CD14-positive monocyte (primary cell): ENCODE results near the gene ART4. TPM values are rescaled to one million over a fixed set of nuclear protein-coding genes. Genes with fewer than 3 reads are reported as not detected.

ENCODE experiments used
- DNase-seq, 3 donors: peaks; one replicate each; pipeline ENCODE4 v3.0.0-alpha.2; 2011 to 2022
- H2AFZ ChIP-seq: 2 replicates; pipeline ENCODE4 v1.6.0; 2012; ENCODE audit warnings: mild to moderate bottlenecking, low read depth, low read length, inconsistent platforms; ENCODE audit not compliant: insufficient read depth, poor library complexity, severe bottlenecking
- H3K27ac ChIP-seq, 2 donors: 1 replicate in 1 of 2; 2 replicates in 1 of 2; pipeline ENCODE4 v1.5.1; 2012 to 2013; ENCODE audit warnings: low read length in 2 of 2, control low read depth in 1 of 2, inconsistent platforms in 1 of 2, low read depth in 1 of 2, mild to moderate bottlenecking in 1 of 2
- H3K27me3 ChIP-seq, 2 donors: one replicate each; pipeline versions ENCODE4 v1.6.0 to v1.6.1; 2011 to 2013; ENCODE audit warnings: low read length in 2 of 2; ENCODE audit not compliant: control insufficient read depth in 2 of 2, insufficient read depth in 2 of 2
- H3K36me3 ChIP-seq, 2 donors: replicated peaks in 1 of 2; 1 replicate in 1 of 2; 2 replicates in 1 of 2; pipeline versions ENCODE4 v1.5.1 to v1.6.1; 2012 to 2013; ENCODE audit warnings: low read length in 2 of 2, control low read depth in 1 of 2, inconsistent platforms in 1 of 2, mild to moderate bottlenecking in 1 of 2; ENCODE audit not compliant: insufficient read depth in 2 of 2, control insufficient read depth in 1 of 2
- H3K4me1 ChIP-seq, 2 donors: 1 replicate in 1 of 2; 2 replicates in 1 of 2; pipeline versions ENCODE4 v1.5.1 to v1.6.1; 2012 to 2013; ENCODE audit warnings: low read length in 2 of 2, control low read depth in 1 of 2, inconsistent platforms in 1 of 2, mild to moderate bottlenecking in 1 of 2, moderate library complexity in 1 of 2; ENCODE audit not compliant: insufficient read depth in 2 of 2, control insufficient read depth in 1 of 2
- H3K4me2 ChIP-seq: replicated peaks from 2 replicates; pipeline ENCODE3; 2012; ENCODE audit warnings: low read length, moderate library complexity, mild to moderate bottlenecking; ENCODE audit not compliant: poor library complexity, severe bottlenecking; ENCODE audit errors: extremely low read depth
- H3K4me3 ChIP-seq, 3 experiments: fragments of 200-600 bp in 1 of 3; sonication (generic) in 1 of 3; replicated peaks in 1 of 3; 1 replicate in 2 of 3; 2 replicates in 1 of 3; pipeline ENCODE4 v1.5.1; 2011 to 2013; ENCODE audit warnings: low read length in 3 of 3, mild to moderate bottlenecking in 3 of 3, control low read depth in 2 of 3, low read depth in 2 of 3, inconsistent platforms in 1 of 3, moderate library complexity in 1 of 3
- H3K79me2 ChIP-seq: 2 replicates; pipeline ENCODE4 v1.6.0; 2012; ENCODE audit warnings: mild to moderate bottlenecking, control low read depth, inconsistent platforms, low read length, moderate library complexity; ENCODE audit not compliant: insufficient read depth
- H3K9ac ChIP-seq: 2 replicates; pipeline ENCODE4 v1.6.0; 2017; ENCODE audit warnings: low read length, mild to moderate bottlenecking; ENCODE audit not compliant: insufficient read depth, poor library complexity, severe bottlenecking
- H3K9me3 ChIP-seq, 2 donors: replicated peaks in 1 of 2; 1 replicate in 1 of 2; 2 replicates in 1 of 2; pipeline versions ENCODE4 v1.5.1 to v1.6.1; 2012 to 2013; ENCODE audit warnings: low read length in 2 of 2, control low read depth in 1 of 2; ENCODE audit not compliant: control insufficient read depth in 1 of 2, insufficient read depth in 1 of 2
- H4K20me1 ChIP-seq: 2 replicates; pipeline ENCODE4 v1.6.0; 2012; ENCODE audit warnings: mild to moderate bottlenecking, low read length, control low read depth, moderate library complexity; ENCODE audit not compliant: insufficient read depth
- H3K27ac Mint-ChIP-seq, 7 donors: one replicate each; pipeline ENCODE4 v1.8.0; 2020; ENCODE audit warnings: mild to moderate bottlenecking in 7 of 7, mixed read lengths in 7 of 7, moderate library complexity in 6 of 7, inconsistent platforms in 2 of 7
- H3K27me3 Mint-ChIP-seq, 3 donors: one replicate each; pipeline ENCODE4 v1.8.0; 2021 to 2022; ENCODE audit warnings: low read depth in 3 of 3, mild to moderate bottlenecking in 3 of 3, mixed read lengths in 3 of 3, moderate library complexity in 3 of 3, inconsistent platforms in 1 of 3
- H3K36me3 Mint-ChIP-seq, 2 donors: one replicate each; pipeline ENCODE4 v1.8.0; 2020; ENCODE audit warnings: mixed read lengths in 2 of 2, inconsistent platforms in 1 of 2, mild to moderate bottlenecking in 1 of 2
- H3K4me1 Mint-ChIP-seq: one replicate; pipeline ENCODE4 v1.8.0; 2020; ENCODE audit warnings: mild to moderate bottlenecking, mixed read lengths
- H3K4me3 Mint-ChIP-seq, 2 donors: one replicate each; pipeline ENCODE4 v1.8.0; 2020; ENCODE audit warnings: mild to moderate bottlenecking in 2 of 2, mixed read lengths in 2 of 2, moderate library complexity in 1 of 2
- H3K9me3 Mint-ChIP-seq, 7 donors: one replicate each; pipeline ENCODE4 v1.8.0; 2020 to 2022; ENCODE audit warnings: mixed read lengths in 7 of 7, mild to moderate bottlenecking in 6 of 7, moderate library complexity in 6 of 7, inconsistent platforms in 2 of 7
- WGBS: methylation state at CpG from one replicate; pipeline ENCODE4 v1.1.5; 2013; ENCODE audit warnings: missing lambda C conversion rate; ENCODE audit not compliant: insufficient coverage; 5-methylcytosine and 5-hydroxymethylcytosine counted together
- intact Hi-C, 2 donors: fragments of 100-400 bp; cut with micrococcal nuclease; formaldehyde crosslinking; loops; one replicate each; pipeline versions ENCODE4 v1.15.0 to v1.15.1; 2023
- polyA plus RNA-seq, 3 donors: library from polyadenylated mRNA; depleted of rRNA in 1 of 3; unstranded in 2 of 3; stranded (reverse) in 1 of 3; fragments of 300-500 nt in 2 of 3; fragments of >200 nt in 1 of 3; fragmentation: Illumina TruSeq in 2 of 3; gene quantifications; 1 replicate in 2 of 3; 2 replicates in 1 of 3; pipeline ENCODE4 v1.2.3, GENCODE V29; 2012 to 2021
- TF ChIP-seq, protein P1 (sequence below): fragments of 200-600 bp; IDR thresholded peaks from one replicate; pipeline ENCODE4 v1.8.0; 2022; ENCODE audit warnings: antibody characterized with exemption, mild to moderate bottlenecking

The ART4 gene
- polyA plus RNA-seq, 3 donors: not detected

GRCh38 chr12:14833336-14833735 is 10.0 kb downstream of the ART4 start:
- Histone ChIP-seq H2AFZ (no peak overlapping the region), H3K4me3 (no peak overlapping the region), H3K4me1 (no peaks in the 10 kb centered on the region), H3K36me3 (no peaks in the 10 kb centered on the region), H4K20me1 (no peaks in the 10 kb centered on the region), H3K79me2 (no peaks in the 10 kb centered on the region), H3K9ac (no peak overlapping the region), H3K9me3 (no peaks in the 10 kb centered on the region), H3K4me2 (no peak overlapping the region), H3K27me3 (peaks cover 0 to 2% of the 10 kb centered on the region in 2 donors), H3K27ac (no peak overlapping the region)
- TF ChIP-seq, protein P1, sequence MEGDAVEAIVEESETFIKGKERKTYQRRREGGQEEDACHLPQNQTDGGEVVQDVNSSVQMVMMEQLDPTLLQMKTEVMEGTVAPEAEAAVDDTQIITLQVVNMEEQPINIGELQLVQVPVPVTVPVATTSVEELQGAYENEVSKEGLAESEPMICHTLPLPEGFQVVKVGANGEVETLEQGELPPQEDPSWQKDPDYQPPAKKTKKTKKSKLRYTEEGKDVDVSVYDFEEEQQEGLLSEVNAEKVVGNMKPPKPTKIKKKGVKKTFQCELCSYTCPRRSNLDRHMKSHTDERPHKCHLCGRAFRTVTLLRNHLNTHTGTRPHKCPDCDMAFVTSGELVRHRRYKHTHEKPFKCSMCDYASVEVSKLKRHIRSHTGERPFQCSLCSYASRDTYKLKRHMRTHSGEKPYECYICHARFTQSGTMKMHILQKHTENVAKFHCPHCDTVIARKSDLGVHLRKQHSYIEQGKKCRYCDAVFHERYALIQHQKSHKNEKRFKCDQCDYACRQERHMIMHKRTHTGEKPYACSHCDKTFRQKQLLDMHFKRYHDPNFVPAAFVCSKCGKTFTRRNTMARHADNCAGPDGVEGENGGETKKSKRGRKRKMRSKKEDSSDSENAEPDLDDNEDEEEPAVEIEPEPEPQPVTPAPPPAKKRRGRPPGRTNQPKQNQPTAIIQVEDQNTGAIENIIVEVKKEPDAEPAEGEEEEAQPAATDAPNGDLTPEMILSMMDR: no peak
- Mint-ChIP-seq H3K27me3 (peaks cover 0 to 8% (median 3%) of the 10 kb centered on the region in 3 donors), H3K9me3 (no peaks in the 10 kb centered on the region), H3K4me1 (no peaks in the 10 kb centered on the region), H3K36me3 (no peaks in the 10 kb centered on the region), H3K27ac (no peak overlapping the region), H3K4me3 (no peak overlapping the region)
- intact Hi-C loops: no loop called here
- no peak for DNase-seq
- WGBS: no CpG with 5 or more reads among the region's 3 CpGs

- H3K9ac ChIP-seq: no peak overlapping the region
- H3K27me3 ChIP-seq: peaks cover 0 to 2% of the 10 kb centered on the region in 2 donors
- H2AFZ ChIP-seq: no peak overlapping the region
- no peak overlapping the region for H3K27ac Mint-ChIP-seq
- DNase-seq: peak; percentile 2 to 18 (median 18)
- no peaks in the 10 kb centered on the region for H3K79me2 ChIP-seq
- no peaks in the 10 kb centered on the region for H3K4me1 Mint-ChIP-seq
- H3K9me3 ChIP-seq: no peaks in the 10 kb centered on the region
- H3K27ac ChIP-seq: no peak overlapping the region
- no peaks in the 10 kb centered on the region for H3K36me3 Mint-ChIP-seq
- H3K4me3 Mint-ChIP-seq: no peak overlapping the region
- no peak overlapping the region for H3K4me2 ChIP-seq
- intact Hi-C loops: no loop called here
- no peaks in the 10 kb centered on the region for H3K36me3 ChIP-seq
- H3K27me3 Mint-ChIP-seq: peaks cover 0 to 13% (median 5%) of the 10 kb centered on the region in 3 donors
- no peaks in the 10 kb centered on the region for H4K20me1 ChIP-seq
- no peak overlapping the region for H3K4me3 ChIP-seq
- no peaks in the 10 kb centered on the region for H3K4me1 ChIP-seq
- peaks cover 0 to 2% (median 0%) of the 10 kb centered on the region in 7 donors for H3K9me3 Mint-ChIP-seq
- TF ChIP-seq, protein P1: no peak
Observed at GRCh38 chr12:14828892-14829291, 14.4 kb downstream of the ART4 start.
